ENCODE results near the gene EDAR. TPM values are rescaled to one million over a fixed set of nuclear protein-coding genes. Genes with fewer than 3 reads are reported as not detected.

EDAR gene
- total RNA-seq, 4 donors from 2014 or later, result 0.72 to 7.1 (median 4.2) TPM

DNA sequence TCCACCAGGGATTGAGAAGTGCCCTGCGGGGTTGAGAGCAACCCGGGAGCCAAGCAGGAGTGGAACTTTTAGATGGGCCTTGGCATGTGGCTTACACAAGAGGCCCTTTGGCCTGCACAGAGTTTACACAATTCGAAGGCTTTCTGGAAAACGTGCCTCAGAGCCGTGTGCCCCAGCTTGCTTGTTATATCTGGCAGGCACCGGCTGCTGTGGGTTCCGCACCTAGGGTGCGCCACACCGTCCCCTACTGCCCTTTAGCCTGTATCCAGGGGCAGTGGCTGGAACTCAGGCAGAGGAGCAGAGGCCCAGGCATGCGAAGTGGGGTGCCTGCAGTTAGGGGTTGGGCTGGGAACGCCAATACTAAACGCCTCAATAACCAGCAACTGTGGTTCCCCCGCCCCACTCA lies 32.9 kb upstream of the EDAR start:
- no peak for TF ChIP-seq POLR2A (IDR thresholded peaks at IDR 0.05)
- TF ChIP-seq, protein P1, sequence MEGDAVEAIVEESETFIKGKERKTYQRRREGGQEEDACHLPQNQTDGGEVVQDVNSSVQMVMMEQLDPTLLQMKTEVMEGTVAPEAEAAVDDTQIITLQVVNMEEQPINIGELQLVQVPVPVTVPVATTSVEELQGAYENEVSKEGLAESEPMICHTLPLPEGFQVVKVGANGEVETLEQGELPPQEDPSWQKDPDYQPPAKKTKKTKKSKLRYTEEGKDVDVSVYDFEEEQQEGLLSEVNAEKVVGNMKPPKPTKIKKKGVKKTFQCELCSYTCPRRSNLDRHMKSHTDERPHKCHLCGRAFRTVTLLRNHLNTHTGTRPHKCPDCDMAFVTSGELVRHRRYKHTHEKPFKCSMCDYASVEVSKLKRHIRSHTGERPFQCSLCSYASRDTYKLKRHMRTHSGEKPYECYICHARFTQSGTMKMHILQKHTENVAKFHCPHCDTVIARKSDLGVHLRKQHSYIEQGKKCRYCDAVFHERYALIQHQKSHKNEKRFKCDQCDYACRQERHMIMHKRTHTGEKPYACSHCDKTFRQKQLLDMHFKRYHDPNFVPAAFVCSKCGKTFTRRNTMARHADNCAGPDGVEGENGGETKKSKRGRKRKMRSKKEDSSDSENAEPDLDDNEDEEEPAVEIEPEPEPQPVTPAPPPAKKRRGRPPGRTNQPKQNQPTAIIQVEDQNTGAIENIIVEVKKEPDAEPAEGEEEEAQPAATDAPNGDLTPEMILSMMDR (IDR thresholded peaks at IDR 0.05), result no peak
- intact Hi-C loops (cut with DNase I; ENCODE audit: low total_unique reads), result no loop called here
- peak in 1 of 2 donors; percentile 52 for DNase-seq (ENCODE audit: low spot score in 2 of 2)
- WGBS, 2 donors, result 88 to 91% methylated on average over 13 of the region's 13 CpGs
- no peak overlapping the region for H3K4me3 ChIP-seq (ENCODE audit: low read depth, poor library complexity, severe bottlenecking)

- WGBS, 2 donors, result 26 to 29% methylated on average over 7 of the region's 7 CpGs
- intact Hi-C loops (cut with DNase I; ENCODE audit: low total_unique reads), result no loop called here
- DNase-seq (ENCODE audit: low spot score in 2 of 2), result peak in 1 of 2 donors; percentile 6
- TF ChIP-seq POLR2A (IDR thresholded peaks at IDR 0.05), result no peak
- TF ChIP-seq, protein P1 (IDR thresholded peaks at IDR 0.05), result no peak
- no peak overlapping the region for H3K4me3 ChIP-seq (ENCODE audit: low read depth, poor library complexity, severe bottlenecking)
Measured at GRCh38 chr2:109020217-109020637, 31.2 kb upstream of the EDAR start.

DNA sequence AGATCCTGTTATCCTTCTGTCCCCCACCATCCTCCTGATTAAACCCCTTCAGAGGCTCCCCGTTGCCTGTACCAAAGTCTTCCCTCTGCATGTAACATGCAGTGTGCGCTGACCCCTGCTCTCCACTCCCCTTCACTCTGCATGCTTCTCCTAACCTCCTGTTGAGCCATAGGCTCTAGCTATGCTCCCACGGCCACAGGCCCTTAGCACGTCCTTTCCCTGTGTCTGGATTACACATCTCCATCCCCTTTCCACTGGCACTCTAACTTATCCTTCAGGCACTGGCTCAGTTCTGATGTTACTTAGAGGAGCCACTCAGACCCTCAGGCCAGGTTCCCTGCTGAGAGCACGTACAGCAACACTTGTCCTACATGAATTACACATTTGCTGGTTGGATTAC lies 29.4 kb upstream of the EDAR start:
- peak in 1 of 2 donors; percentile 45 for DNase-seq (ENCODE audit: low spot score in 2 of 2)
- H3K4me3 ChIP-seq (ENCODE audit: low read depth, poor library complexity, severe bottlenecking), result no peak overlapping the region
- TF ChIP-seq POLR2A (IDR thresholded peaks at IDR 0.05), result no peak
- TF ChIP-seq, protein P1 (IDR thresholded peaks at IDR 0.05), result no peak
- 88 to 89% methylated on average over 5 of the region's 5 CpGs for WGBS, 2 donors
- intact Hi-C loops (cut with DNase I; ENCODE audit: low total_unique reads), result no loop called here

- no peak overlapping the region for H3K4me3 ChIP-seq (ENCODE audit: low read depth, poor library complexity, severe bottlenecking)
- 77 to 80% methylated on average over 5 of the region's 5 CpGs for WGBS, 2 donors
- TF ChIP-seq, protein P1 (IDR thresholded peaks at IDR 0.05), result no peak
- TF ChIP-seq POLR2A (IDR thresholded peaks at IDR 0.05), result no peak
- intact Hi-C loops (cut with DNase I; ENCODE audit: low total_unique reads), result no loop called here
- no peak for DNase-seq (ENCODE audit: low spot score in 2 of 2)
Measured at GRCh38 chr2:109017017-109017416, 28.0 kb upstream of the EDAR start.

DNA sequence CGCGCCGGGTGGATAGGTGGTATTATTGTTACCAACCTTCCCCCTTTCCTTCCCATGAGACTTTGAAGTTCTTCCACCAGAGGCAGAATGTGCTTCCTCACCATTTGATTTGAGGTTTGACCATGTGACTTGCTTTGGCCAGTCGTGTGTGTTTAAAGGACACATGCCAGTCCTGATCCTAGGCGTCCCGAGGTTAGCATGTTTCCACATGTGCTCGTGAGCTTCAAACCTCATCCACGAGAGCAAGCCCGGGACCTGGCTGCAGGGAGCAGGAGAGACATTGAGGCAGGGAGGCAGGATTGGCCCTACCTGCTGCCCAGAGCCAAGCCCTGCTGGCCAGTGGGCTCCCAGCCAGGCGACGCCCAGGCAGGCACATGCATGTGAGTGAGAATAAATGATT lies 27.4 kb upstream of the EDAR start:
- no peak overlapping the region for H3K4me3 ChIP-seq (ENCODE audit: low read depth, poor library complexity, severe bottlenecking)
- TF ChIP-seq, protein P1 (IDR thresholded peaks at IDR 0.05), result no peak
- no peak for TF ChIP-seq POLR2A (IDR thresholded peaks at IDR 0.05)
- intact Hi-C loops (cut with DNase I; ENCODE audit: low total_unique reads), result no loop called here
- WGBS, 2 donors, result 80 to 90% methylated on average over 11 of the region's 11 CpGs
- no peak for DNase-seq (ENCODE audit: low spot score in 2 of 2)

- no peak for DNase-seq (ENCODE audit: low spot score in 2 of 2)
- 77 to 90% methylated on average over 8 of the region's 8 CpGs for WGBS, 2 donors
- intact Hi-C loops (cut with DNase I; ENCODE audit: low total_unique reads), result no loop called here
- TF ChIP-seq POLR2A (IDR thresholded peaks at IDR 0.05), result no peak
- no peak overlapping the region for H3K4me3 ChIP-seq (ENCODE audit: low read depth, poor library complexity, severe bottlenecking)
Measured at GRCh38 chr2:109014476-109014875, 25.5 kb upstream of the EDAR start.
